Measurements from ENCODE around the gene PRKG1. TPM values are rescaled to one million over a fixed set of nuclear protein-coding genes. Genes with fewer than 3 reads are reported as not detected.

Gene PRKG1
- total and polyA plus RNA-seq, 2 of the 4 experiments (the other 2 are of a cell fraction): 3.5 to 18.3 TPM

DNA sequence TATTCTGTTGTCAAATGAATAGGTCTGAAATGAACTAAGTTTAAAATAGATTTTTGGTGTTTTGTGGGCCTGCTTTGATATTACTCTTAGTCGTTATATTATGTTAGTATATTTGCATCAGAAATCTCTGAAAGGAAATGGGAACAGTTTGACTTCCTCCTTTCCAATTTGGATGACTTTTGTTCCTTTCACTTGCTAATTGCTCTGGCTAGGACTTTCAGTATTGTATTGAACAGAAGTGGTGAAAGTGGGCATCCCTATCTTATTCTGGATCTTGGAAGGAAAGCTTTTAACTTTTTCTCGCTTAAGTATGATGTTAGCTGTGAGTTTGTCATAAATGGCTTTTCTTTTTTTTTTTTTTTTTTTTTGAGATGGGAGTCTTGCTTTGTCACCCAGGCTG, 966.2 kb downstream of the PRKG1 start:
- H3K23ac ChIP-seq (ENCODE audit: low read depth, low read length): no peak overlapping the region
- no TSS peak for BruUV-seq (replicated peaks)
- no peak overlapping the region for H2AK9ac ChIP-seq (replicated peaks; ENCODE audit: low read depth, low read length, poor library complexity)
- in situ Hi-C loops (cut with MboI; ENCODE audit: low sequenced_read_pairs): no loop called here
- H2AK5ac ChIP-seq (ENCODE audit: low read depth, low read length): no peak overlapping the region
- ChIA-PET POLR2A (ENCODE audit: unreplicated experiment) (no interaction called here), CTCF (interaction anchor here (0.7 kb wide), 1 partner anchor 907 kb away, joined by 4 read pairs; no protein-coding TSS in a partner anchor)
- no peak overlapping the region for H3K9ac ChIP-seq (ENCODE audit: low read depth, low read length)
- no peak overlapping the region for H3K4me3 ChIP-seq (ENCODE audit: insufficient read depth, low read depth, low read length)
- intact Hi-C loops (cut with micrococcal nuclease): no loop called here
- H3K18ac ChIP-seq (ENCODE audit: low read depth, low read length): no peak overlapping the region
- H2BK120ac ChIP-seq (ENCODE audit: low read depth, low read length): no peak overlapping the region
- WGBS, 2 experiments (ENCODE audit: extremely low coverage in 2 of 2, insufficient read length in 1 of 2): no CpG with 5 or more reads among the region's 2 CpGs
- no peak overlapping the region for H3K14ac ChIP-seq (replicated peaks; ENCODE audit: low read depth, low read length)
- no peaks in the 10 kb centered on the region for H3K9me3 ChIP-seq (ENCODE audit: control insufficient read depth, insufficient read depth, low read length)
- H3K36me3 ChIP-seq (ENCODE audit: control insufficient read depth, insufficient read depth, low read length): no peaks in the 10 kb centered on the region
- H3K4ac ChIP-seq (ENCODE audit: low read depth, low read length): no peak overlapping the region
- dilution Hi-C loops (cut with HindIII; ENCODE audit: low sequenced_read_pairs, unreplicated experiment): no loop called here
- H4K91ac ChIP-seq (ENCODE audit: insufficient read depth, low read depth, low read length): no peak overlapping the region
- no peak overlapping the region for H2AFZ ChIP-seq (replicated peaks; ENCODE audit: low read length, poor library complexity)
- H3K9me1 ChIP-seq (ENCODE audit: insufficient read depth, low read length): no peaks in the 10 kb centered on the region
- H4K5ac ChIP-seq (ENCODE audit: low read depth, low read length): no peak overlapping the region
- H3K4me1 ChIP-seq (ENCODE audit: control insufficient read depth, insufficient read depth, low read length): no peaks in the 10 kb centered on the region; the same call in none of the 2 replicates
- H3K4me2 ChIP-seq (ENCODE audit: low read depth, low read length): no peak overlapping the region
- H4K8ac ChIP-seq (ENCODE audit: low read depth in 2 of 2, low read length in 2 of 2): no peak overlapping the region
- no peak for DNase-seq
- no peak overlapping the region for H2BK20ac ChIP-seq (ENCODE audit: low read depth, low read length)
- no peak overlapping the region for H2BK5ac ChIP-seq (ENCODE audit: low read depth, low read length, poor library complexity, severe bottlenecking)
- no peak overlapping the region for H2BK15ac ChIP-seq (ENCODE audit: low read depth, low read length)
- H3K27me3 ChIP-seq (ENCODE audit: control insufficient read depth, insufficient read depth, low read length): no peaks in the 10 kb centered on the region
- TF ChIP-seq FOS (IDR thresholded peaks at IDR 0.05; ENCODE audit: low read depth, low read length) (no peak), RAD21 (IDR thresholded peaks at IDR 0.05; ENCODE audit: low read length) (no peak)
- TF ChIP-seq, protein P1, sequence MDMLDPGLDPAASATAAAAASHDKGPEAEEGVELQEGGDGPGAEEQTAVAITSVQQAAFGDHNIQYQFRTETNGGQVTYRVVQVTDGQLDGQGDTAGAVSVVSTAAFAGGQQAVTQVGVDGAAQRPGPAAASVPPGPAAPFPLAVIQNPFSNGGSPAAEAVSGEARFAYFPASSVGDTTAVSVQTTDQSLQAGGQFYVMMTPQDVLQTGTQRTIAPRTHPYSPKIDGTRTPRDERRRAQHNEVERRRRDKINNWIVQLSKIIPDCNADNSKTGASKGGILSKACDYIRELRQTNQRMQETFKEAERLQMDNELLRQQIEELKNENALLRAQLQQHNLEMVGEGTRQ (IDR thresholded peaks at IDR 0.05; ENCODE audit: low read depth, low read length): no peak
- ATAC-seq (ENCODE audit: low read depth): no peak
- no peaks in the 10 kb centered on the region for H4K20me1 ChIP-seq (ENCODE audit: insufficient read depth, low read length)
- H3K27ac ChIP-seq (ENCODE audit: insufficient read depth, low read length): no peak overlapping the region
- no peaks in the 10 kb centered on the region for H3K79me1 ChIP-seq (ENCODE audit: low read depth in 1 of 2, low read length in 2 of 2)
- H3K56ac ChIP-seq (ENCODE audit: extremely low read depth, insufficient read depth, low read length): no peak overlapping the region
